HepG2 (cell line): ENCODE measurements around the gene PC. TPM values are rescaled to one million over a fixed set of nuclear protein-coding genes. Genes with fewer than 3 reads are reported as not detected.

Experiments
- ADNP ChIP-seq: sonication (generic); formaldehyde crosslinking; IDR thresholded peaks from 2 replicates; pipeline ENCODE4 v1.4.0; 2020; ENCODE audit warnings: missing genetic modification reagents
- DNMT1 ChIP-seq: sonication (generic); formaldehyde crosslinking; IDR thresholded peaks from 2 replicates; pipeline ENCODE4 v1.5.1; 2020; ENCODE audit warnings: mild to moderate bottlenecking, missing genetic modification reagents
- GABPB1 ChIP-seq: IDR thresholded peaks from 2 replicates; pipeline ENCODE4 v1.6.1; 2016; ENCODE audit warnings: mild to moderate bottlenecking, missing genetic modification reagents, moderate library complexity, missing compliant biosample characterization
- KAT2B ChIP-seq: fragments of 150-350 bp; IDR thresholded peaks from 2 replicates; pipeline ENCODE4 v1.6.1; 2014; ENCODE audit warnings: low read depth, low read length, borderline replicate concordance
- MZF1 ChIP-seq: sonication (generic); formaldehyde crosslinking; IDR thresholded peaks from 2 replicates; pipeline ENCODE4 v1.8.1; 2023; ENCODE audit warnings: mild to moderate bottlenecking, missing genetic modification reagents, borderline replicate concordance
- NONO ChIP-seq, 2 experiments: fragments of 450-650 bp in 1 of 2; sonication (generic) in 1 of 2; formaldehyde crosslinking in 1 of 2; IDR thresholded peaks in 1 of 2; conservative IDR thresholded peaks in 1 of 2; 2 replicates each; pipeline versions ENCODE4 v1.6.1 to v1.8.0; 2017 to 2022; ENCODE audit warnings: mild to moderate bottlenecking in 1 of 2, missing genetic modification reagents in 1 of 2, moderate library complexity in 1 of 2
- RARA ChIP-seq: IDR thresholded peaks from 2 replicates; pipeline ENCODE4 v1.6.1; 2016; ENCODE audit warnings: missing genetic modification reagents, missing compliant biosample characterization
- RCOR2 ChIP-seq: IDR thresholded peaks from 2 replicates; pipeline ENCODE4 v1.6.1; 2016; ENCODE audit warnings: missing biosample characterization, missing genetic modification reagents
- SP140L ChIP-seq: sonication (generic); formaldehyde crosslinking; IDR thresholded peaks from 2 replicates; pipeline ENCODE4 v1.4.0; 2020; ENCODE audit warnings: missing genetic modification reagents, borderline replicate concordance
- ZBTB20 ChIP-seq: sonication (generic); formaldehyde crosslinking; IDR thresholded peaks from 2 replicates; pipeline ENCODE4 v1.8.1; 2023; ENCODE audit warnings: missing genetic modification reagents, low read depth, mild to moderate bottlenecking, borderline replicate concordance
- ZBTB7B ChIP-seq: sonication (generic); formaldehyde crosslinking; IDR thresholded peaks from 2 replicates; pipeline ENCODE4 v1.4.0; 2020; ENCODE audit warnings: missing genetic modification reagents
- ZNF296 ChIP-seq: sonication (generic); formaldehyde crosslinking; conservative IDR thresholded peaks from 2 replicates; pipeline ENCODE4 v1.5.0; 2020; ENCODE audit warnings: mild to moderate bottlenecking, missing genetic modification reagents
- ZNF510 ChIP-seq: sonication (generic); formaldehyde crosslinking; IDR thresholded peaks from 2 replicates; pipeline ENCODE4 v1.4.0; 2020; ENCODE audit warnings: low read depth, mild to moderate bottlenecking, missing genetic modification reagents
- ZNF75D ChIP-seq: sonication (generic); formaldehyde crosslinking; IDR thresholded peaks from 2 replicates; pipeline ENCODE4 v1.8.1; 2023; ENCODE audit warnings: missing genetic modification reagents, mild to moderate bottlenecking, borderline replicate concordance
- ZNF883 ChIP-seq: sonication (generic); formaldehyde crosslinking; IDR thresholded peaks from 2 replicates; pipeline ENCODE4 v1.5.1; 2020; ENCODE audit warnings: mild to moderate bottlenecking, missing genetic modification reagents; ENCODE audit errors: not compliant biosample characterization
- polyA plus RNA-seq, 8 experiments: library from polyadenylated mRNA; depleted of rRNA in 3 of 8; stranded (reverse) in 7 of 8; unstranded in 1 of 8; fragments of >200 nt; fragmentation: Illumina TruSeq in 4 of 8; extraction: Trizol in 4 of 8; gene quantifications; 2 replicates each; pipeline versions ENCODE4 v1.2.1 to v1.2.3, GENCODE V29; 2011 to 2016; ENCODE audit warnings: low read depth in 4 of 8, missing spikeins in 1 of 8, mixed read lengths in 1 of 8; ENCODE audit not compliant: insufficient read depth in 1 of 8
- total RNA-seq, 5 experiments: library from RNA; depleted of rRNA; stranded (reverse); fragments of >200 nt; fragmentation: Illumina TruSeq; extraction: Trizol; gene quantifications; 2 replicates each; pipeline ENCODE4 v1.2.3, GENCODE V29; 2016; ENCODE audit warnings: low read depth in 1 of 5
- TF ChIP-seq, protein P1 (sequence below): sonication (generic); formaldehyde crosslinking; IDR thresholded peaks from 2 replicates; pipeline ENCODE4 v1.9.0; 2021; ENCODE audit warnings: mild to moderate bottlenecking, missing genetic modification reagents
- TF ChIP-seq, protein P2 (sequence below), 2 experiments: sonication (generic) in 1 of 2; formaldehyde crosslinking in 1 of 2; IDR thresholded peaks; 2 replicates each; pipeline versions ENCODE4 v1.5.1 to v1.6.1; 2011 to 2020; ENCODE audit warnings: borderline replicate concordance in 1 of 2, low read depth in 1 of 2, low read length in 1 of 2, mild to moderate bottlenecking in 1 of 2, missing genetic modification reagents in 1 of 2, moderate library complexity in 1 of 2
- TF ChIP-seq, protein P3 (sequence below): sonication (generic); formaldehyde crosslinking; IDR thresholded peaks from 2 replicates; pipeline ENCODE4 v1.8.1; 2023; ENCODE audit warnings: missing genetic modification reagents, mild to moderate bottlenecking, borderline replicate concordance
- TF ChIP-seq, protein P4 (sequence below): sonication (generic); formaldehyde crosslinking; IDR thresholded peaks from 2 replicates; pipeline ENCODE4 v1.8.0; 2023; ENCODE audit warnings: mild to moderate bottlenecking, missing genetic modification reagents

PC gene
- total and polyA plus RNA-seq, 2 of the 13 experiments (the other 11 are each of a cell fraction or from before 2014, with no cell fraction given) = 29.0 to 39.0 TPM

DNA sequence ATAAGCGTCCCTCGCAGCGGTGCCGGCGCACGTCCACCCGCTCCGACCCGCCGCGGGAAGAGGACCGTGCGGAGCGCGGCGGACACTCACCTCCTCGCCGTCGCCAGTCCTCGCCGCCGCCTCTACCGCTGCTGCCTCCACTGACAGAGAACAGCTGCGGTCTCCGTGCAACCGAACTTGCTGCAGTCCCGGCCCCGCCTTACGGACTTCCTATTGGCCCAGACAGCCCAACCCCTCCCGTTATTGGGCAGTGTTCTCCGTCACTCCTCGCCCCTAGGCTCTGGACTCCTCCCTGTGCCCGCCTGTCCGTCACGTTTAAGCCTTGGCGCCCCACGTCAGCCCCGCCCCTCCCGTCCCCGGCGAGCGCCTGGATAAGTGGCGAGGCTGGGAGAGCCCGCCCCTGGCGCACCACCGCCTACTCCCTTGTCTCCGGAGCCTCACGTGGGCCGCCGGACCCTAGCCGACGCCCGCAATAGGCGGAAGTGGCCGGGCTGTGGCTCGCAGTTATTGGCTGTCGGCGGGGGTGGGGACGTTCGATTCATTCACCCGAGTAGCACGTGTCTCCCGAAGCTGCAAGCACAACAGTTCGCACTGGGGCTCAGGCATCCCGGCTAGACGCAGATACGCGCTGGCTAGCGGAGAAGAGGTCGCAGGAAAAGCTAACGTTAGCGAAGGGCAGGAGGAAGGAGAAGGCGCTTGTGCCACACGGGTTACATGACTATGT lies at the start of gene PC (continued):
- TF ChIP-seq, protein P1, sequence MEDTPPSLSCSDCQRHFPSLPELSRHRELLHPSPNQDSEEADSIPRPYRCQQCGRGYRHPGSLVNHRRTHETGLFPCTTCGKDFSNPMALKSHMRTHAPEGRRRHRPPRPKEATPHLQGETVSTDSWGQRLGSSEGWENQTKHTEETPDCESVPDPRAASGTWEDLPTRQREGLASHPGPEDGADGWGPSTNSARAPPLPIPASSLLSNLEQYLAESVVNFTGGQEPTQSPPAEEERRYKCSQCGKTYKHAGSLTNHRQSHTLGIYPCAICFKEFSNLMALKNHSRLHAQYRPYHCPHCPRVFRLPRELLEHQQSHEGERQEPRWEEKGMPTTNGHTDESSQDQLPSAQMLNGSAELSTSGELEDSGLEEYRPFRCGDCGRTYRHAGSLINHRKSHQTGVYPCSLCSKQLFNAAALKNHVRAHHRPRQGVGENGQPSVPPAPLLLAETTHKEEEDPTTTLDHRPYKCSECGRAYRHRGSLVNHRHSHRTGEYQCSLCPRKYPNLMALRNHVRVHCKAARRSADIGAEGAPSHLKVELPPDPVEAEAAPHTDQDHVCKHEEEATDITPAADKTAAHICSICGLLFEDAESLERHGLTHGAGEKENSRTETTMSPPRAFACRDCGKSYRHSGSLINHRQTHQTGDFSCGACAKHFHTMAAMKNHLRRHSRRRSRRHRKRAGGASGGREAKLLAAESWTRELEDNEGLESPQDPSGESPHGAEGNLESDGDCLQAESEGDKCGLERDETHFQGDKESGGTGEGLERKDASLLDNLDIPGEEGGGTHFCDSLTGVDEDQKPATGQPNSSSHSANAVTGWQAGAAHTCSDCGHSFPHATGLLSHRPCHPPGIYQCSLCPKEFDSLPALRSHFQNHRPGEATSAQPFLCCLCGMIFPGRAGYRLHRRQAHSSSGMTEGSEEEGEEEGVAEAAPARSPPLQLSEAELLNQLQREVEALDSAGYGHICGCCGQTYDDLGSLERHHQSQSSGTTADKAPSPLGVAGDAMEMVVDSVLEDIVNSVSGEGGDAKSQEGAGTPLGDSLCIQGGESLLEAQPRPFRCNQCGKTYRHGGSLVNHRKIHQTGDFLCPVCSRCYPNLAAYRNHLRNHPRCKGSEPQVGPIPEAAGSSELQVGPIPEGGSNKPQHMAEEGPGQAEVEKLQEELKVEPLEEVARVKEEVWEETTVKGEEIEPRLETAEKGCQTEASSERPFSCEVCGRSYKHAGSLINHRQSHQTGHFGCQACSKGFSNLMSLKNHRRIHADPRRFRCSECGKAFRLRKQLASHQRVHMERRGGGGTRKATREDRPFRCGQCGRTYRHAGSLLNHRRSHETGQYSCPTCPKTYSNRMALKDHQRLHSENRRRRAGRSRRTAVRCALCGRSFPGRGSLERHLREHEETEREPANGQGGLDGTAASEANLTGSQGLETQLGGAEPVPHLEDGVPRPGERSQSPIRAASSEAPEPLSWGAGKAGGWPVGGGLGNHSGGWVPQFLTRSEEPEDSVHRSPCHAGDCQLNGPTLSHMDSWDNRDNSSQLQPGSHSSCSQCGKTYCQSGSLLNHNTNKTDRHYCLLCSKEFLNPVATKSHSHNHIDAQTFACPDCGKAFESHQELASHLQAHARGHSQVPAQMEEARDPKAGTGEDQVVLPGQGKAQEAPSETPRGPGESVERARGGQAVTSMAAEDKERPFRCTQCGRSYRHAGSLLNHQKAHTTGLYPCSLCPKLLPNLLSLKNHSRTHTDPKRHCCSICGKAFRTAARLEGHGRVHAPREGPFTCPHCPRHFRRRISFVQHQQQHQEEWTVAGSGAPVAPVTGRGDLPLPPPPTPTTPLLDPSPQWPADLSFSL (CRISPR knock-in tag) = no peak
- TF ChIP-seq NONO (IDR thresholded peaks at IDR 0.05) (no peak), NONO (CRISPR knock-in tag; conservative IDR thresholded peaks at IDR 0.05) (peak; percentile 68), ZBTB7B (CRISPR knock-in tag) (no peak), SP140L (no peak), ZBTB20 (CRISPR knock-in tag) (peak; percentile 96; the same call in 1 of the 2 replicates), DNMT1 (CRISPR knock-in tag) (no peak), ZNF296 (no peak), ADNP (CRISPR knock-in tag) (no peak), RCOR2 (CRISPR knock-in tag) (no peak), GABPB1 (CRISPR knock-in tag) (peak; percentile 95), MZF1 (CRISPR knock-in tag) (no peak), ZNF883 (CRISPR knock-in tag) (peak; percentile 84), ZNF75D (CRISPR knock-in tag) (no peak), ZNF510 (CRISPR knock-in tag) (peak; percentile 77; the same call in 1 of the 2 replicates), RARA (CRISPR knock-in tag) (peak; percentile 27), KAT2B (no peak)
- TF ChIP-seq, protein P2, sequence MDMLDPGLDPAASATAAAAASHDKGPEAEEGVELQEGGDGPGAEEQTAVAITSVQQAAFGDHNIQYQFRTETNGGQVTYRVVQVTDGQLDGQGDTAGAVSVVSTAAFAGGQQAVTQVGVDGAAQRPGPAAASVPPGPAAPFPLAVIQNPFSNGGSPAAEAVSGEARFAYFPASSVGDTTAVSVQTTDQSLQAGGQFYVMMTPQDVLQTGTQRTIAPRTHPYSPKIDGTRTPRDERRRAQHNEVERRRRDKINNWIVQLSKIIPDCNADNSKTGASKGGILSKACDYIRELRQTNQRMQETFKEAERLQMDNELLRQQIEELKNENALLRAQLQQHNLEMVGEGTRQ (IDR thresholded peaks at IDR 0.05; ENCODE audit: low read depth, low read length) = peak; percentile 90
- TF ChIP-seq, protein P2 (CRISPR knock-in tag; IDR thresholded peaks at IDR 0.05; ENCODE audit: borderline replicate concordance) = peak; percentile 99
- TF ChIP-seq, protein P3, sequence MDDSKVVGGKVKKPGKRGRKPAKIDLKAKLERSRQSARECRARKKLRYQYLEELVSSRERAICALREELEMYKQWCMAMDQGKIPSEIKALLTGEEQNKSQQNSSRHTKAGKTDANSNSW = peak; percentile 74; the same call in 1 of the 2 replicates
- TF ChIP-seq, protein P4, sequence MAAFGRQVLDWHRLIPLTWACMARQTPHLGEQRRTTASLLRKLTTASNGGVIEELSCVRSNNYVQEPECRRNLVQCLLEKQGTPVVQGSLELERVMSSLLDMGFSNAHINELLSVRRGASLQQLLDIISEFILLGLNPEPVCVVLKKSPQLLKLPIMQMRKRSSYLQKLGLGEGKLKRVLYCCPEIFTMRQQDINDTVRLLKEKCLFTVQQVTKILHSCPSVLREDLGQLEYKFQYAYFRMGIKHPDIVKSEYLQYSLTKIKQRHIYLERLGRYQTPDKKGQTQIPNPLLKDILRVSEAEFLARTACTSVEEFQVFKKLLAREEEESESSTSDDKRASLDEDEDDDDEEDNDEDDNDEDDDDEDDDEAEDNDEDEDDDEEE = peak; percentile 97
